Endothelial cell of umbilical vein (primary cell): Measurements from ENCODE around the gene ANP32E. TPM values are rescaled to one million over a fixed set of nuclear protein-coding genes. Genes with fewer than 3 reads are reported as not detected.

Experiments
- BruUV-seq: library from RNA; stranded (reverse); fragments of 400-500 nt; replicated peaks from 2 replicates; lab custom pipeline; 2021; lab: Mats Ljungman, UMichigan
- CTCF ChIA-PET: fragments of 300-600, 350-600 bp; sonication (Branson Sonifier 250); formaldehyde crosslinking; loops from one replicate; lab custom pipeline; 2021; ENCODE audit warnings: antibody characterized with exemption, inconsistent platforms; lab: Charles Lee
- POLR2A ChIA-PET: fragments of 300-600, 350-600 bp; sonication (Branson Sonifier 250); formaldehyde crosslinking; loops from one replicate; lab custom pipeline; 2021; ENCODE audit warnings: antibody characterized with exemption, inconsistent platforms; lab: Charles Lee
- DNase-seq: peaks from one replicate; pipeline ENCODE4 v3.0.0-alpha.2; 2011; ENCODE audit warnings: low read depth, low spot score
- FAIRE-seq: peaks from 2 replicates; lab custom pipeline; 2011; peaks lifted over from hg19 to GRCh38; lab: Jason Lieb, UNC
- H2AFZ ChIP-seq: 2 replicates; pipeline ENCODE4 v1.6.0; 2012; ENCODE audit warnings: low read depth, low read length, control low read depth, inconsistent platforms
- H3K27ac ChIP-seq: 2 replicates; pipeline ENCODE4 v1.5.1; 2011; ENCODE audit warnings: low read depth, mild to moderate bottlenecking, control low read depth, low read length, moderate library complexity; ENCODE audit not compliant: insufficient read depth
- H3K27me3 ChIP-seq, 2 experiments: 2 replicates each; pipeline versions ENCODE4 v1.6.0 to v1.6.1; 2011; ENCODE audit warnings: low read length in 2 of 2, mixed read lengths in 1 of 2; ENCODE audit not compliant: control insufficient read depth in 2 of 2, insufficient read depth in 2 of 2
- H3K36me3 ChIP-seq, 2 experiments: 2 replicates in 1 of 2; 3 replicates in 1 of 2; pipeline ENCODE4 v1.5.1; 2011; ENCODE audit warnings: low read length in 2 of 2, mild to moderate bottlenecking in 1 of 2, moderate library complexity in 1 of 2; ENCODE audit not compliant: control insufficient read depth in 2 of 2, insufficient read depth in 2 of 2; ENCODE audit errors: extremely low read depth in 1 of 2
- H3K4me1 ChIP-seq: 3 replicates; pipeline ENCODE4 v1.5.1; 2011; ENCODE audit warnings: mild to moderate bottlenecking, low read length; ENCODE audit not compliant: control insufficient read depth, insufficient read depth; ENCODE audit errors: extremely low read depth
- H3K4me2 ChIP-seq: 2 replicates; pipeline ENCODE4 v1.6.1; 2011; ENCODE audit warnings: low read length, control low read depth, mixed read lengths; ENCODE audit not compliant: insufficient read depth
- H3K4me3 ChIP-seq, 3 experiments: fragments of 200-600 bp in 1 of 3; sonication (generic), shearing (Covaris generic) in 1 of 3; replicated peaks in 1 of 3; 2 replicates each; pipeline ENCODE4 v1.5.1; 2011 to 2016; ENCODE audit warnings: control low read depth in 3 of 3, low read length in 3 of 3, mild to moderate bottlenecking in 2 of 3, inconsistent platforms in 1 of 3, low read depth in 1 of 3, moderate library complexity in 1 of 3; ENCODE audit not compliant: insufficient read depth in 1 of 3
- H3K79me2 ChIP-seq: 2 replicates; pipeline ENCODE4 v1.6.0; 2012; ENCODE audit warnings: low read length, inconsistent platforms; ENCODE audit not compliant: control insufficient read depth, insufficient read depth
- H3K9ac ChIP-seq: replicated peaks from 2 replicates; pipeline ENCODE3; 2011; ENCODE audit warnings: low read length, control low read depth; ENCODE audit not compliant: insufficient read depth; ENCODE audit errors: extremely low read depth
- H3K9me1 ChIP-seq: replicated peaks from 3 replicates; pipeline ENCODE4 v1.6.0; 2011; ENCODE audit warnings: mild to moderate bottlenecking, low read length; ENCODE audit not compliant: control insufficient read depth, insufficient read depth; ENCODE audit errors: extremely low read depth
- H3K9me3 ChIP-seq: replicated peaks from 2 replicates; pipeline ENCODE4 v1.5.1; 2012; ENCODE audit warnings: low read length, inconsistent platforms; ENCODE audit not compliant: control insufficient read depth, insufficient read depth
- H4K20me1 ChIP-seq: replicated peaks from 2 replicates; pipeline ENCODE3; 2011; ENCODE audit warnings: mild to moderate bottlenecking, low read length; ENCODE audit not compliant: control insufficient read depth, insufficient read depth; ENCODE audit errors: extremely low read depth
- EZH2 ChIP-seq: IDR thresholded peaks from 2 replicates; pipeline ENCODE4 v1.6.1; 2012; ENCODE audit warnings: borderline replicate concordance, low read depth, mild to moderate bottlenecking, moderate library complexity, low read length, inconsistent platforms; ENCODE audit not compliant: severe bottlenecking
- FOS ChIP-seq: IDR thresholded peaks from 2 replicates; pipeline ENCODE4 v1.6.1; 2011; ENCODE audit warnings: mild to moderate bottlenecking, low read length, moderate library complexity, borderline replicate concordance; ENCODE audit not compliant: insufficient read depth
- GATA2 ChIP-seq: IDR thresholded peaks from 2 replicates; pipeline ENCODE4 v1.7.0; 2011; ENCODE audit warnings: low read depth, mild to moderate bottlenecking, moderate library complexity, mixed read lengths, low read length; ENCODE audit not compliant: insufficient read length, insufficient read depth
- JUN ChIP-seq: IDR thresholded peaks from 2 replicates; pipeline ENCODE4 v1.6.1; 2011; ENCODE audit warnings: borderline replicate concordance, low read depth; ENCODE audit not compliant: insufficient read length, insufficient read depth
- MAX ChIP-seq: IDR thresholded peaks from 2 replicates; pipeline ENCODE4 v1.6.1; 2011; ENCODE audit not compliant: insufficient read depth, insufficient read length
- MYC ChIP-seq: IDR thresholded peaks from one replicate; pipeline ENCODE4 v1.6.1; 2011; ENCODE audit warnings: mild to moderate bottlenecking, low read depth, low read length
- POLR2A ChIP-seq: IDR thresholded peaks from 2 replicates; pipeline ENCODE4 v1.6.1; 2012; ENCODE audit warnings: low read depth, mild to moderate bottlenecking, control low read depth, low read length
- POLR2AphosphoS5 ChIP-seq: IDR thresholded peaks from 2 replicates; pipeline ENCODE4 v1.6.1; 2012; ENCODE audit warnings: low read depth, mild to moderate bottlenecking, control low read depth, low read length, moderate library complexity; ENCODE audit not compliant: insufficient read depth
- dilution Hi-C: fragments of 300-500 bp; cut with MboI; formaldehyde crosslinking; loops from one replicate; pipeline ENCODE4 v1.15.0; 2019; ENCODE audit warnings: low sequenced_read_pairs; ENCODE audit not compliant: extremely low pct_ligation_motif_present
- intact Hi-C: fragments of 100-400 bp; cut with micrococcal nuclease; formaldehyde crosslinking; loops from one replicate; pipeline ENCODE4 v1.10.0; 2022
- polyA plus RNA-seq, 4 experiments: library from polyadenylated mRNA; depleted of rRNA in 3 of 4; stranded (reverse) in 3 of 4; unstranded in 1 of 4; fragments of >200 nt; gene quantifications; 2 replicates each; pipeline versions ENCODE4 v1.2.1 to v1.2.3, GENCODE V29; 2011 to 2012; ENCODE audit warnings: missing spikeins in 1 of 4
- total RNA-seq: library from RNA; stranded (reverse); gene quantifications from 2 replicates; pipeline ENCODE4 v1.2.3, GENCODE V29; 2021
- TF ChIP-seq, protein P1 (sequence below), 2 donors: IDR thresholded peaks; 1 replicate in 1 of 2; 2 replicates in 1 of 2; pipeline ENCODE4 v1.5.1; 2011; ENCODE audit warnings: low read length in 2 of 2, mild to moderate bottlenecking in 2 of 2, moderate library complexity in 2 of 2, control low read depth in 1 of 2, inconsistent platforms in 1 of 2, low read depth in 1 of 2; ENCODE audit not compliant: insufficient read depth in 1 of 2; ENCODE audit errors: extremely low read depth in 1 of 2

ANP32E gene
- total and polyA plus RNA-seq, 2 donors (not counting 3 experiments of a cell fraction or from before 2014, with no cell fraction given) = 6.8 to 53.4 TPM

DNA sequence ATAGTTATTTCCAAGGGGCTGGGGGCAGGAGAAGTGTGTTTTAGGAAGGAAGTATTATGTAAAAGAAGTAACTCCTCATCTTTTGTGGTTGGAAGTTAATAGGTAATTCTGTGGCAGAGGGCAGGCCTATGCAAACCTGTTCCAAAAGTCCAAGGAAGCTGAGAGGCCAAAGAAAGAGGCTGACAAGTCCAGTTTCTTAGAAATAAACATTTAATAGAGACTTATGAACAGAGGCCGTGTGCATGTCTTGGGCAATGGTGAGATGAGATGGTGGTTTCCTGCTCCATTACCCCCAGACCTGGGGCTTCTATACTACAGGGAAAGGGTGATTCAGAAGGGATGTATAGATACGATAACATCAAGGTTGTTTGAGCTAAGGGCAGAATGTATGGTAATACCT, 14.0 kb upstream of the ANP32E start:
- Histone ChIP-seq H3K9me3 (no peaks in the 10 kb centered on the region), H3K9me1 (no peaks in the 10 kb centered on the region), H3K36me3 (no peaks in the 10 kb centered on the region), H3K4me3 (no peak overlapping the region), H3K4me1 (no peaks in the 10 kb centered on the region), H3K27me3 (peaks cover 0 to 2% of the 10 kb centered on the region in 2 experiments), H4K20me1 (no peaks in the 10 kb centered on the region), H3K4me2 (no peak overlapping the region), H3K9ac (no peak overlapping the region), H3K79me2 (no peaks in the 10 kb centered on the region), H2AFZ (no peak overlapping the region), H3K27ac (no peak overlapping the region)
- intact Hi-C loops (no loop called here), dilution Hi-C loops (no loop called here)
- ChIA-PET POLR2A (no interaction called here), CTCF (no interaction called here)
- no peak for DNase-seq
- no TSS peak for BruUV-seq
- FAIRE-seq = no peak
- TF ChIP-seq, protein P1, sequence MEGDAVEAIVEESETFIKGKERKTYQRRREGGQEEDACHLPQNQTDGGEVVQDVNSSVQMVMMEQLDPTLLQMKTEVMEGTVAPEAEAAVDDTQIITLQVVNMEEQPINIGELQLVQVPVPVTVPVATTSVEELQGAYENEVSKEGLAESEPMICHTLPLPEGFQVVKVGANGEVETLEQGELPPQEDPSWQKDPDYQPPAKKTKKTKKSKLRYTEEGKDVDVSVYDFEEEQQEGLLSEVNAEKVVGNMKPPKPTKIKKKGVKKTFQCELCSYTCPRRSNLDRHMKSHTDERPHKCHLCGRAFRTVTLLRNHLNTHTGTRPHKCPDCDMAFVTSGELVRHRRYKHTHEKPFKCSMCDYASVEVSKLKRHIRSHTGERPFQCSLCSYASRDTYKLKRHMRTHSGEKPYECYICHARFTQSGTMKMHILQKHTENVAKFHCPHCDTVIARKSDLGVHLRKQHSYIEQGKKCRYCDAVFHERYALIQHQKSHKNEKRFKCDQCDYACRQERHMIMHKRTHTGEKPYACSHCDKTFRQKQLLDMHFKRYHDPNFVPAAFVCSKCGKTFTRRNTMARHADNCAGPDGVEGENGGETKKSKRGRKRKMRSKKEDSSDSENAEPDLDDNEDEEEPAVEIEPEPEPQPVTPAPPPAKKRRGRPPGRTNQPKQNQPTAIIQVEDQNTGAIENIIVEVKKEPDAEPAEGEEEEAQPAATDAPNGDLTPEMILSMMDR (IDR thresholded peaks at IDR 0.05; ENCODE audit: extremely low read depth in 1 of 2, insufficient read depth in 1 of 2, low read depth in 1 of 2, low read length in 2 of 2) = no peak

DNA sequence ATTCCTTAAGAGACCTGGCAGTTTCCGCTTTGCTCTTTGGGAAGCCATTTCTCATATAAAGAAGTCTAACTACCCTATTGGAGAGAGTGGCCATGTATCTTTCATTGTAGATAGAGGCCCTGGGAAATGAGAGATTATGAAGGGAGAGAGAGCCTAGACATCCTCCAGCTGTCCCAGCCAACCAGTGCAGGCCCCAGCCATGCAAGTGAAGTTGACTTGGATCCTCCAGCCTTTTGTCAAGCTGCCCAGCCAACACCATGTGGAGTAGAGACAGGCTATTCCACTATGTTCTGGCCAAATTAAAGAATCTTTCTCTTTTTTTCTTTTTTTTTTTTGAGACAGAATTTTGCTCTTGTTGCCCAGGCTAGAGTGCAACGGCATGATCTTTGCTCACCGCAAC, 7.1 kb upstream of the ANP32E start:
- Histone ChIP-seq H3K9me1 (no peaks in the 10 kb centered on the region), H3K9ac (no peak overlapping the region)
- CTCF ChIA-PET = no interaction called here

More for the DNA sequence above, 7.1 kb upstream of the ANP32E start:
- dilution Hi-C loops = no loop called here
- H3K4me1 ChIP-seq = no peaks in the 10 kb centered on the region
- BruUV-seq = no TSS peak
- no peak for DNase-seq
- H3K79me2 ChIP-seq = no peaks in the 10 kb centered on the region
- no peaks in the 10 kb centered on the region for H3K36me3 ChIP-seq
- intact Hi-C loops = no loop called here
- H3K4me3 ChIP-seq = no peak overlapping the region
- no peak overlapping the region for H3K27ac ChIP-seq
- H4K20me1 ChIP-seq = no peaks in the 10 kb centered on the region
- no peak overlapping the region for H3K4me2 ChIP-seq
- no peaks in the 10 kb centered on the region for H3K9me3 ChIP-seq
- POLR2A ChIA-PET = no interaction called here
- H2AFZ ChIP-seq = no peak overlapping the region
- TF ChIP-seq EZH2 (no peak), FOS (no peak), MAX (no peak), POLR2A (no peak), JUN (no peak), POLR2AphosphoS5 (no peak), GATA2 (no peak), MYC (no peak)
- TF ChIP-seq, protein P1 (IDR thresholded peaks at IDR 0.05; ENCODE audit: extremely low read depth in 1 of 2, insufficient read depth in 1 of 2, low read depth in 1 of 2, low read length in 2 of 2) = no peak
- no peak for FAIRE-seq
- peaks cover 0 to 2% of the 10 kb centered on the region in 2 experiments for H3K27me3 ChIP-seq
